GM19455 (cell line): ENCODE data around the gene SRXN1.
"Not testable (repeated sequence)": the region's sequence is repeated elsewhere in the genome, so short reads cannot be mapped to it uniquely, and the experiment has no call there.

Experiments
- ATAC-seq: cut with Tn5 transposase; IDR thresholded peaks from one replicate; pipeline ENCODE4 v1.9.1; 2021; ENCODE audit not compliant: unreplicated experiment

Gene SRXN1

GRCh38 chr20:653110-653589, at the start of gene SRXN1:
TSS of gene SRXN1 (minus strand) at chr20:653200. CDS start at chr20:653185, 15 bp downstream.
- ATAC-seq, result peak; percentile 84

GRCh38 chr20:701401-702129, 48.6 kb upstream of the SRXN1 start:
- ATAC-seq, result no peak

- ATAC-seq, result no peak
These were observed 46.9 kb upstream of the SRXN1 start for GRCh38 chr20:699811-700338.

GRCh38 chr20:699342-699741, 46.3 kb upstream of the SRXN1 start:
- no peak for ATAC-seq

GRCh38 chr20:698276-698675, 45.3 kb upstream of the SRXN1 start:
- no peak for ATAC-seq

- ATAC-seq, result no peak
These were observed 44.8 kb upstream of the SRXN1 start for GRCh38 chr20:697826-698225.

- no peak for ATAC-seq
These were observed 42.3 kb upstream of the SRXN1 start for GRCh38 chr20:695165-695866.

GRCh38 chr20:694496-694895, 41.5 kb upstream of the SRXN1 start:
- no peak for ATAC-seq

- ATAC-seq, result not testable (repeated sequence)
These were observed 40.8 kb upstream of the SRXN1 start for GRCh38 chr20:693786-694185.

- ATAC-seq, result no peak
These were observed 39.0 kb upstream of the SRXN1 start for GRCh38 chr20:692044-692443.

- no peak for ATAC-seq
These were observed 36.9 kb upstream of the SRXN1 start for GRCh38 chr20:689947-690346.

- no peak for ATAC-seq
These were observed 36.3 kb upstream of the SRXN1 start for GRCh38 chr20:689348-689747.

GRCh38 chr20:688809-689212, 35.8 kb upstream of the SRXN1 start:
- no peak for ATAC-seq

GRCh38 chr20:687468-688203, 34.6 kb upstream of the SRXN1 start:
- ATAC-seq, result no peak

GRCh38 chr20:684676-685319, 31.8 kb upstream of the SRXN1 start:
- ATAC-seq, result no peak

- ATAC-seq, result no peak
These were observed 29.1 kb upstream of the SRXN1 start for GRCh38 chr20:682123-682522.

- ATAC-seq, result no peak
These were observed 27.7 kb upstream of the SRXN1 start for GRCh38 chr20:680638-681187.

GRCh38 chr20:677957-678356, 25.0 kb upstream of the SRXN1 start:
- no peak for ATAC-seq

- no peak for ATAC-seq
These were observed 24.0 kb upstream of the SRXN1 start for GRCh38 chr20:676967-677366.

GRCh38 chr20:676315-676937, 23.4 kb upstream of the SRXN1 start:
- no peak for ATAC-seq
